HepG2 (cell line): Measurements from ENCODE around the gene ADRA2A. TPM values are rescaled to one million over a fixed set of nuclear protein-coding genes. Genes with fewer than 3 reads are reported as not detected.

Experiments
- ATM ChIP-seq: fragments of 450-650 bp; IDR thresholded peaks from 2 replicates; pipeline ENCODE4 v1.7.1; 2017; ENCODE audit warnings: mild to moderate bottlenecking, borderline replicate concordance
- HOXA5 ChIP-seq: sonication (generic); formaldehyde crosslinking; IDR thresholded peaks from 2 replicates; pipeline ENCODE4 v1.4.0; 2020; ENCODE audit warnings: missing genetic modification reagents
- ISL2 ChIP-seq: sonication (generic); formaldehyde crosslinking; IDR thresholded peaks from 2 replicates; pipeline ENCODE4 v1.5.0; 2020; ENCODE audit warnings: missing genetic modification reagents
- KMT2B ChIP-seq: IDR thresholded peaks from 2 replicates; pipeline ENCODE4 v1.6.1; 2016; ENCODE audit warnings: missing genetic modification reagents, missing compliant biosample characterization
- MXD4 ChIP-seq: IDR thresholded peaks from 2 replicates; pipeline ENCODE4 v1.6.1; 2016; ENCODE audit warnings: mild to moderate bottlenecking, missing biosample characterization, missing genetic modification reagents
- MYC ChIP-seq: sonication (generic); formaldehyde crosslinking; IDR thresholded peaks from 2 replicates; pipeline ENCODE4 v1.9.0; 2021; ENCODE audit warnings: missing genetic modification reagents, borderline replicate concordance
- RELA ChIP-seq: sonication (generic); formaldehyde crosslinking; IDR thresholded peaks from 2 replicates; pipeline ENCODE4 v1.4.0; 2020; ENCODE audit warnings: missing genetic modification reagents
- SRSF4 ChIP-seq: fragments of 200-400 bp; formaldehyde crosslinking; IDR thresholded peaks from one replicate; pipeline ENCODE4 v1.6.1; 2018; ENCODE audit warnings: mild to moderate bottlenecking, low read depth, low read length, moderate library complexity; ENCODE audit not compliant: poor library complexity, severe bottlenecking
- STAG1 ChIP-seq: sonication (generic); formaldehyde crosslinking; IDR thresholded peaks from 2 replicates; pipeline ENCODE4 v1.4.0; 2020; ENCODE audit warnings: missing genetic modification reagents
- TAF15 ChIP-seq: fragments of 200-400 bp; formaldehyde crosslinking; IDR thresholded peaks from one replicate; pipeline ENCODE4 v1.6.1; 2018; ENCODE audit warnings: mild to moderate bottlenecking, low read depth, low read length; ENCODE audit not compliant: poor library complexity, severe bottlenecking
- TBP ChIP-seq: sonication (generic); formaldehyde crosslinking; IDR thresholded peaks from 2 replicates; pipeline ENCODE4 v1.5.0; 2020; ENCODE audit warnings: missing genetic modification reagents
- TCF7 ChIP-seq: sonication (generic); IDR thresholded peaks from 2 replicates; pipeline ENCODE4 v1.6.1; 2016; ENCODE audit warnings: antibody characterized with exemption, low read depth
- THAP11 ChIP-seq: IDR thresholded peaks from 2 replicates; pipeline ENCODE4 v1.6.1; 2016; ENCODE audit warnings: missing biosample characterization, missing genetic modification reagents
- ZBTB3 ChIP-seq: sonication (generic); formaldehyde crosslinking; IDR thresholded peaks from 2 replicates; pipeline ENCODE4 v1.4.0; 2020; ENCODE audit warnings: low read depth, mild to moderate bottlenecking, moderate library complexity, missing genetic modification reagents, borderline replicate concordance
- ZC3H13 ChIP-seq: sonication (generic); formaldehyde crosslinking; IDR thresholded peaks from 2 replicates; pipeline ENCODE4 v1.8.1; 2023; ENCODE audit warnings: mild to moderate bottlenecking, missing genetic modification reagents, moderate library complexity
- ZNF121 ChIP-seq: sonication (generic); formaldehyde crosslinking; IDR thresholded peaks from 2 replicates; pipeline ENCODE4 v1.5.0; 2020; ENCODE audit warnings: mild to moderate bottlenecking, missing genetic modification reagents
- ZNF136 ChIP-seq: sonication (generic); formaldehyde crosslinking; IDR thresholded peaks from 2 replicates; pipeline ENCODE4 v1.8.1; 2022; ENCODE audit warnings: low read depth, mild to moderate bottlenecking, moderate library complexity, missing genetic modification reagents
- ZNF496 ChIP-seq: sonication (generic); formaldehyde crosslinking; IDR thresholded peaks from 2 replicates; pipeline ENCODE4 v1.8.1; 2023; ENCODE audit warnings: mild to moderate bottlenecking, moderate library complexity, missing genetic modification reagents; ENCODE audit not compliant: insufficient replicate concordance
- ZNF549 ChIP-seq: sonication (generic); formaldehyde crosslinking; IDR thresholded peaks from 2 replicates; pipeline ENCODE4 v1.5.0; 2020; ENCODE audit warnings: missing genetic modification reagents
- ZNF557 ChIP-seq: sonication (generic); formaldehyde crosslinking; IDR thresholded peaks from 2 replicates; pipeline ENCODE4 v1.4.0; 2020; ENCODE audit warnings: missing genetic modification reagents
- ZNF607 ChIP-seq: sonication (generic); formaldehyde crosslinking; IDR thresholded peaks from 2 replicates; pipeline ENCODE4 v1.5.1; 2020; ENCODE audit warnings: missing genetic modification reagents, mild to moderate bottlenecking, borderline replicate concordance
- ZNF629 ChIP-seq: sonication (generic); formaldehyde crosslinking; conservative IDR thresholded peaks from 2 replicates; pipeline ENCODE4 v1.5.0; 2020; ENCODE audit warnings: missing genetic modification reagents
- polyA plus RNA-seq, 8 experiments: library from polyadenylated mRNA; depleted of rRNA in 3 of 8; stranded (reverse) in 7 of 8; unstranded in 1 of 8; fragments of >200 nt; fragmentation: Illumina TruSeq in 4 of 8; extraction: Trizol in 4 of 8; gene quantifications; 2 replicates each; pipeline versions ENCODE4 v1.2.1 to v1.2.3, GENCODE V29; 2011 to 2016; ENCODE audit warnings: low read depth in 4 of 8, missing spikeins in 1 of 8, mixed read lengths in 1 of 8; ENCODE audit not compliant: insufficient read depth in 1 of 8
- total RNA-seq, 5 experiments: library from RNA; depleted of rRNA; stranded (reverse); fragments of >200 nt; fragmentation: Illumina TruSeq; extraction: Trizol; gene quantifications; 2 replicates each; pipeline ENCODE4 v1.2.3, GENCODE V29; 2016; ENCODE audit warnings: low read depth in 1 of 5
- TF ChIP-seq, protein P1 (sequence below): sonication (generic); formaldehyde crosslinking; IDR thresholded peaks from 2 replicates; pipeline ENCODE4 v1.8.0; 2022; ENCODE audit warnings: missing genetic modification reagents, mild to moderate bottlenecking, borderline replicate concordance
- TF ChIP-seq, protein P2 (sequence below): sonication (generic); formaldehyde crosslinking; IDR thresholded peaks from 2 replicates; pipeline ENCODE4 v1.8.1; 2022; ENCODE audit warnings: mild to moderate bottlenecking, missing genetic modification reagents
- TF ChIP-seq, protein P3 (sequence below): sonication (generic); formaldehyde crosslinking; IDR thresholded peaks from 2 replicates; pipeline ENCODE4 v1.4.0; 2020; ENCODE audit warnings: missing genetic modification reagents
- TF ChIP-seq, protein P4 (sequence below): sonication (generic); formaldehyde crosslinking; IDR thresholded peaks from 2 replicates; pipeline ENCODE4 v1.4.0; 2020; ENCODE audit warnings: mild to moderate bottlenecking, missing genetic modification reagents
- TF ChIP-seq, protein P5 (sequence below): fragments of 450-650 bp; IDR thresholded peaks from 2 replicates; pipeline ENCODE4 v1.6.1; 2017

ADRA2A gene
- total and polyA plus RNA-seq, 2 of the 13 experiments (the other 11 are each of a cell fraction or from before 2014, with no cell fraction given): 0.01 TPM; not detected in 1

DNA sequence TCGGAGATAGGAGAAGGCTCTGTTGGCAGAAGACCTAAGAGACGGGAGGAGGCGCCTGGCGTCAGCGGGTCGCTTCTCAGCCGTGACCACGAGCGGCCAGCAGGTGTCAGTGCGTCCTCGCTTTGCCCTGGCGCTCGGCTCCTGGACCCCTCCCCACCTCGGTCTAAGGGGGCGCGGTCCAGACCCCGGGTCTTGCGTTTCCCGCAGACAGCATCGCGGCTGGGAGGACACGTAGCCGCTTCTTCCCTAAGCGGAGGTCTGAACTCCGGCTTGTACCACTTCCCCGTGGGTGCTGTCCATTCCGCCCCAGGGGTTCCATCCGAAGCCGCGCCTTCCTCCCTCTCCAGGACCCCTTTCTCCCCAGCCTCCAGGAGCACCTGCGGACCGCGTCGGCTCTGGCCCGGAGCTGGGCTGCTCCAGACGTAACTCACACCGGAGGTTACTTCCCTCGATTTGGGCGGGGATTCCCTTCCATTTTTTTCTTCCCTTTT is 593 bp upstream of the ADRA2A start (continued):
- TF ChIP-seq TAF15 (no peak), ZC3H13 (CRISPR knock-in tag) (no peak), ATM (no peak), STAG1 (CRISPR knock-in tag) (peak; percentile 88), ZNF607 (no peak), HOXA5 (CRISPR knock-in tag) (no peak), ISL2 (CRISPR knock-in tag) (0 out of 2 replicates have a peak, but pooled peaks have one; percentile 19), ZNF121 (CRISPR knock-in tag) (no peak), MYC (CRISPR knock-in tag) (peak; percentile 43; the same call in 1 of the 2 replicates), ZNF549 (CRISPR knock-in tag) (no peak), TCF7 (no peak), ZNF496 (CRISPR knock-in tag) (no peak), TBP (CRISPR knock-in tag) (no peak), ZNF629 (CRISPR knock-in tag) (no peak), ZNF136 (no peak), ZBTB3 (CRISPR knock-in tag) (no peak), THAP11 (CRISPR knock-in tag) (no peak), SRSF4 (no peak), RELA (CRISPR knock-in tag) (no peak), ZNF557 (CRISPR knock-in tag) (no peak), KMT2B (CRISPR knock-in tag) (no peak), MXD4 (CRISPR knock-in tag) (no peak)
- TF ChIP-seq, protein P1, sequence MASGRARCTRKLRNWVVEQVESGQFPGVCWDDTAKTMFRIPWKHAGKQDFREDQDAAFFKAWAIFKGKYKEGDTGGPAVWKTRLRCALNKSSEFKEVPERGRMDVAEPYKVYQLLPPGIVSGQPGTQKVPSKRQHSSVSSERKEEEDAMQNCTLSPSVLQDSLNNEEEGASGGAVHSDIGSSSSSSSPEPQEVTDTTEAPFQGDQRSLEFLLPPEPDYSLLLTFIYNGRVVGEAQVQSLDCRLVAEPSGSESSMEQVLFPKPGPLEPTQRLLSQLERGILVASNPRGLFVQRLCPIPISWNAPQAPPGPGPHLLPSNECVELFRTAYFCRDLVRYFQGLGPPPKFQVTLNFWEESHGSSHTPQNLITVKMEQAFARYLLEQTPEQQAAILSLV: 0 out of 2 replicates have a peak, but pooled peaks have one; percentile 26
- TF ChIP-seq, protein P2, sequence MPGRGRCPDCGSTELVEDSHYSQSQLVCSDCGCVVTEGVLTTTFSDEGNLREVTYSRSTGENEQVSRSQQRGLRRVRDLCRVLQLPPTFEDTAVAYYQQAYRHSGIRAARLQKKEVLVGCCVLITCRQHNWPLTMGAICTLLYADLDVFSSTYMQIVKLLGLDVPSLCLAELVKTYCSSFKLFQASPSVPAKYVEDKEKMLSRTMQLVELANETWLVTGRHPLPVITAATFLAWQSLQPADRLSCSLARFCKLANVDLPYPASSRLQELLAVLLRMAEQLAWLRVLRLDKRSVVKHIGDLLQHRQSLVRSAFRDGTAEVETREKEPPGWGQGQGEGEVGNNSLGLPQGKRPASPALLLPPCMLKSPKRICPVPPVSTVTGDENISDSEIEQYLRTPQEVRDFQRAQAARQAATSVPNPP (CRISPR knock-in tag): no peak
- TF ChIP-seq, protein P3, sequence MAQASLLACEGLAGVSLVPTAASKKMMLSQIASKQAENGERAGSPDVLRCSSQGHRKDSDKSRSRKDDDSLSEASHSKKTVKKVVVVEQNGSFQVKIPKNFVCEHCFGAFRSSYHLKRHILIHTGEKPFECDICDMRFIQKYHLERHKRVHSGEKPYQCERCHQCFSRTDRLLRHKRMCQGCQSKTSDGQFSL (CRISPR knock-in tag): 0 out of 2 replicates have a peak, but pooled peaks have one; percentile 17
- TF ChIP-seq, protein P4, sequence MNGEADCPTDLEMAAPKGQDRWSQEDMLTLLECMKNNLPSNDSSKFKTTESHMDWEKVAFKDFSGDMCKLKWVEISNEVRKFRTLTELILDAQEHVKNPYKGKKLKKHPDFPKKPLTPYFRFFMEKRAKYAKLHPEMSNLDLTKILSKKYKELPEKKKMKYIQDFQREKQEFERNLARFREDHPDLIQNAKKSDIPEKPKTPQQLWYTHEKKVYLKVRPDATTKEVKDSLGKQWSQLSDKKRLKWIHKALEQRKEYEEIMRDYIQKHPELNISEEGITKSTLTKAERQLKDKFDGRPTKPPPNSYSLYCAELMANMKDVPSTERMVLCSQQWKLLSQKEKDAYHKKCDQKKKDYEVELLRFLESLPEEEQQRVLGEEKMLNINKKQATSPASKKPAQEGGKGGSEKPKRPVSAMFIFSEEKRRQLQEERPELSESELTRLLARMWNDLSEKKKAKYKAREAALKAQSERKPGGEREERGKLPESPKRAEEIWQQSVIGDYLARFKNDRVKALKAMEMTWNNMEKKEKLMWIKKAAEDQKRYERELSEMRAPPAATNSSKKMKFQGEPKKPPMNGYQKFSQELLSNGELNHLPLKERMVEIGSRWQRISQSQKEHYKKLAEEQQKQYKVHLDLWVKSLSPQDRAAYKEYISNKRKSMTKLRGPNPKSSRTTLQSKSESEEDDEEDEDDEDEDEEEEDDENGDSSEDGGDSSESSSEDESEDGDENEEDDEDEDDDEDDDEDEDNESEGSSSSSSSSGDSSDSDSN (CRISPR knock-in tag): no peak
- TF ChIP-seq, protein P5, sequence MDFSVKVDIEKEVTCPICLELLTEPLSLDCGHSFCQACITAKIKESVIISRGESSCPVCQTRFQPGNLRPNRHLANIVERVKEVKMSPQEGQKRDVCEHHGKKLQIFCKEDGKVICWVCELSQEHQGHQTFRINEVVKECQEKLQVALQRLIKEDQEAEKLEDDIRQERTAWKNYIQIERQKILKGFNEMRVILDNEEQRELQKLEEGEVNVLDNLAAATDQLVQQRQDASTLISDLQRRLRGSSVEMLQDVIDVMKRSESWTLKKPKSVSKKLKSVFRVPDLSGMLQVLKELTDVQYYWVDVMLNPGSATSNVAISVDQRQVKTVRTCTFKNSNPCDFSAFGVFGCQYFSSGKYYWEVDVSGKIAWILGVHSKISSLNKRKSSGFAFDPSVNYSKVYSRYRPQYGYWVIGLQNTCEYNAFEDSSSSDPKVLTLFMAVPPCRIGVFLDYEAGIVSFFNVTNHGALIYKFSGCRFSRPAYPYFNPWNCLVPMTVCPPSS: no peak
